SK-N-SH treated with all-trans-retinoic acid at 6 μM for 48 hours (cell line): ENCODE results near the gene MEF2C.

Experiments
- ATAC-seq: fragments of 200-7000 bp; cut with Tn5 transposase; 3 replicates; pipeline ENCODE4 v1.9.1; 2020; ENCODE audit warnings: mild to moderate bottlenecking, moderate library complexity
- ARNTL ChIP-seq: fragments of 450-650 bp; formaldehyde crosslinking; IDR thresholded peaks from 2 replicates; pipeline ENCODE4 v1.5.0; 2020; ENCODE audit warnings: low read depth, mild to moderate bottlenecking, moderate library complexity, borderline replicate concordance
- CSDC2 ChIP-seq: fragments of 250-450 bp; sonication (Bioruptor Pico); IDR thresholded peaks from 2 replicates; pipeline ENCODE4 v1.5.0; 2020; ENCODE audit warnings: mild to moderate bottlenecking, moderate library complexity
- ESRRG ChIP-seq: fragments of 250-450 bp; sonication (Bioruptor Pico); IDR thresholded peaks from 2 replicates; pipeline ENCODE4 v1.6.1; 2021; ENCODE audit warnings: mild to moderate bottlenecking
- ISL1 ChIP-seq: fragments of 250-450 bp; sonication (Bioruptor Pico); IDR thresholded peaks from 2 replicates; pipeline ENCODE4 v2.1.2; 2022; ENCODE audit warnings: mild to moderate bottlenecking, moderate library complexity
- OSR1 ChIP-seq: fragments of 250-450 bp; sonication (Bioruptor Pico); IDR thresholded peaks from 2 replicates; pipeline ENCODE4 v1.8.0; 2022; ENCODE audit warnings: moderate library complexity, mild to moderate bottlenecking, inconsistent platforms
- RARB ChIP-seq: fragments of 250-450 bp; sonication (Bioruptor Pico); IDR thresholded peaks from 2 replicates; pipeline ENCODE4 v1.8.0; 2021; ENCODE audit warnings: mild to moderate bottlenecking, moderate library complexity
- SNAI2 ChIP-seq: fragments of 250-450 bp; sonication (Bioruptor Pico); IDR thresholded peaks from 2 replicates; pipeline ENCODE4 v1.5.0; 2020; ENCODE audit warnings: mild to moderate bottlenecking, moderate library complexity
- TCF4 ChIP-seq: fragments of 250-450 bp; sonication (Bioruptor Pico); IDR thresholded peaks from 2 replicates; pipeline ENCODE4 v1.8.0; 2021; ENCODE audit warnings: mild to moderate bottlenecking, moderate library complexity, borderline replicate concordance
- ZC3H10 ChIP-seq: fragments of 250-450 bp; sonication (Bioruptor Pico); IDR thresholded peaks from 2 replicates; pipeline ENCODE4 v1.5.1; 2021; ENCODE audit warnings: mild to moderate bottlenecking, moderate library complexity
- ZFP3 ChIP-seq: fragments of 250-450 bp; sonication (Bioruptor Pico); IDR thresholded peaks from 2 replicates; pipeline ENCODE4 v1.5.0; 2020; ENCODE audit warnings: mild to moderate bottlenecking, moderate library complexity
- ZFP30 ChIP-seq: fragments of 450-650 bp; formaldehyde crosslinking; IDR thresholded peaks from 2 replicates; pipeline ENCODE4 v1.5.0; 2022; ENCODE audit warnings: mild to moderate bottlenecking, moderate library complexity
- ZNF70 ChIP-seq: fragments of 450-650 bp; formaldehyde crosslinking; IDR thresholded peaks from 2 replicates; pipeline ENCODE4 v1.5.0; 2020; ENCODE audit warnings: mild to moderate bottlenecking, moderate library complexity
- ZNF8 ChIP-seq: fragments of 450-650 bp; formaldehyde crosslinking; IDR thresholded peaks from 2 replicates; pipeline ENCODE4 v1.5.0; 2020; ENCODE audit warnings: mild to moderate bottlenecking, moderate library complexity
- TF ChIP-seq, protein P1 (sequence below): fragments of 250-450 bp; sonication (Bioruptor Pico); IDR thresholded peaks from 2 replicates; pipeline ENCODE4 v1.5.1; 2020; ENCODE audit warnings: low read depth, mild to moderate bottlenecking, moderate library complexity
- TF ChIP-seq, protein P2 (sequence below): fragments of 250-450 bp; sonication (Bioruptor Pico); IDR thresholded peaks from 2 replicates; pipeline ENCODE4 v1.8.0; 2020; ENCODE audit warnings: mild to moderate bottlenecking, moderate library complexity, borderline replicate concordance
- TF ChIP-seq, protein P3 (sequence below): fragments of 250-450 bp; sonication (Bioruptor Pico); IDR thresholded peaks from 2 replicates; pipeline ENCODE4 v1.5.1; 2021; ENCODE audit warnings: mild to moderate bottlenecking, moderate library complexity
- TF ChIP-seq, protein P4 (sequence below): fragments of 250-450 bp; sonication (Bioruptor Pico); IDR thresholded peaks from 2 replicates; pipeline ENCODE4 v1.5.0; 2020; ENCODE audit warnings: mild to moderate bottlenecking, moderate library complexity

The MEF2C gene

DNA sequence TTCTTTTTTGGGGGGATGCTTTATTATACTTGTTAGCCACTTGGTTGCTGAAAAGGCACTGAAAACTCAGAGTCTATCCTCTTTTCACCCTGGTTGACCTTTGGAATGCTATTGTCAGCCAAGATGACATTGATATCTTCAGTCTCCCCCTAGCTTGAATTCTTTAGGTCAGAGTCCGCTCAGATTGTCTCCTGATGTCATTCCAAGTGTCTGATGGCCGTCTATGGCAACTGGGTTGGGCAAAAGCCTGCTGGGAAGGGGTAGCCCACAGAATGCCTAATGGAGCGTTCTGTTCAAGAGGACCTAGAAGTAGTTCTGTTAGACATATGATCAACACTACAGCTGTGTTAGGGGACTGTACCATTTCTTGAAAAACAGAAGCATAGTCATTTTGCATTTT, 9.7 kb upstream of the MEF2C start:
- no peak for TF ChIP-seq CSDC2 (CRISPR knock-in tag)
- TF ChIP-seq ZFP30 (CRISPR knock-in tag), result no peak
- no peak for TF ChIP-seq ZNF70 (CRISPR knock-in tag)
- TF ChIP-seq, protein P1, sequence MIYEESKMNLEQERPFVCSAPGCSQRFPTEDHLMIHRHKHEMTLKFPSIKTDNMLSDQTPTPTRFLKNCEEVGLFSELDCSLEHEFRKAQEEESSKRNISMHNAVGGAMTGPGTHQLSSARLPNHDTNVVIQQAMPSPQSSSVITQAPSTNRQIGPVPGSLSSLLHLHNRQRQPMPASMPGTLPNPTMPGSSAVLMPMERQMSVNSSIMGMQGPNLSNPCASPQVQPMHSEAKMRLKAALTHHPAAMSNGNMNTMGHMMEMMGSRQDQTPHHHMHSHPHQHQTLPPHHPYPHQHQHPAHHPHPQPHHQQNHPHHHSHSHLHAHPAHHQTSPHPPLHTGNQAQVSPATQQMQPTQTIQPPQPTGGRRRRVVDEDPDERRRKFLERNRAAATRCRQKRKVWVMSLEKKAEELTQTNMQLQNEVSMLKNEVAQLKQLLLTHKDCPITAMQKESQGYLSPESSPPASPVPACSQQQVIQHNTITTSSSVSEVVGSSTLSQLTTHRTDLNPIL (CRISPR knock-in tag), result no peak
- no peak for TF ChIP-seq ESRRG (CRISPR knock-in tag)
- TF ChIP-seq ISL1 (CRISPR knock-in tag), result no peak
- no peak for TF ChIP-seq RARB (CRISPR knock-in tag)
- TF ChIP-seq, protein P2, sequence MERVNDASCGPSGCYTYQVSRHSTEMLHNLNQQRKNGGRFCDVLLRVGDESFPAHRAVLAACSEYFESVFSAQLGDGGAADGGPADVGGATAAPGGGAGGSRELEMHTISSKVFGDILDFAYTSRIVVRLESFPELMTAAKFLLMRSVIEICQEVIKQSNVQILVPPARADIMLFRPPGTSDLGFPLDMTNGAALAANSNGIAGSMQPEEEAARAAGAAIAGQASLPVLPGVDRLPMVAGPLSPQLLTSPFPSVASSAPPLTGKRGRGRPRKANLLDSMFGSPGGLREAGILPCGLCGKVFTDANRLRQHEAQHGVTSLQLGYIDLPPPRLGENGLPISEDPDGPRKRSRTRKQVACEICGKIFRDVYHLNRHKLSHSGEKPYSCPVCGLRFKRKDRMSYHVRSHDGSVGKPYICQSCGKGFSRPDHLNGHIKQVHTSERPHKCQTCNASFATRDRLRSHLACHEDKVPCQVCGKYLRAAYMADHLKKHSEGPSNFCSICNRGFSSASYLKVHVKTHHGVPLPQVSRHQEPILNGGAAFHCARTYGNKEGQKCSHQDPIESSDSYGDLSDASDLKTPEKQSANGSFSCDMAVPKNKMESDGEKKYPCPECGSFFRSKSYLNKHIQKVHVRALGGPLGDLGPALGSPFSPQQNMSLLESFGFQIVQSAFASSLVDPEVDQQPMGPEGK (CRISPR knock-in tag), result no peak
- TF ChIP-seq, all 23 proteins: peak for 0
- no peak for ATAC-seq

DNA sequence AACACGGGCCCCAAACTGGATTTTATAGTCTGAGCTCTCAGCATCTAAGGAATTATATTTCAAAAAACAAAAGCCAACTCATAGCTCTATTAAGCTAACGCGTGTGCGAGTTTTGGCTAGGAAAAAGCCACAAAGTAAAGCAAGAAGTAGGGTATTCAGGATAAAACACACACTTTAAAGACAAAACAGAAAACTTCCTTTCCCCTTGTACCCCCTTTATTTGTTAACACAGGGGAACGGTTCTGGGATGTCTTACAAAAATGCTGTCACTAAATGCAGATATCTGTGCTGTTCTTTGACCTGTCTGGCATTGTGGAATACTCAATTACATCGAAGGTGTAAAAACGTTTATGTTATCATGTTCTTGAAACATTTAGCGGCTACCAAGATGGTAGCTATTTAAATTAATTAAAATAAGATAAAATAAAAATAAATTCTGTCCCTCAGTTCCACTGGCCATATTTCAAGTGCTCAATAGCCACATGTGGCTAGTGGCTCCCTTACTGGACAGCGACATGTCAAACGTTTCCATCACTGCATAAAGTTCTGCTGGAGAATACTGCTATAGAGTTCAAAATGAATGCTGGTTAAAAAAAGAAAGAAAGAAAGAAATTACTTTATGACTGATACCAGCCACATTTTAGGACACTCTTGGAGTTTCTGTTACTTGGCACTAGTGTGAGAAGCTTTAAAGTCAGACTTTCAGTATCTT, 7.2 kb upstream of the MEF2C start:
- TF ChIP-seq, protein P3, sequence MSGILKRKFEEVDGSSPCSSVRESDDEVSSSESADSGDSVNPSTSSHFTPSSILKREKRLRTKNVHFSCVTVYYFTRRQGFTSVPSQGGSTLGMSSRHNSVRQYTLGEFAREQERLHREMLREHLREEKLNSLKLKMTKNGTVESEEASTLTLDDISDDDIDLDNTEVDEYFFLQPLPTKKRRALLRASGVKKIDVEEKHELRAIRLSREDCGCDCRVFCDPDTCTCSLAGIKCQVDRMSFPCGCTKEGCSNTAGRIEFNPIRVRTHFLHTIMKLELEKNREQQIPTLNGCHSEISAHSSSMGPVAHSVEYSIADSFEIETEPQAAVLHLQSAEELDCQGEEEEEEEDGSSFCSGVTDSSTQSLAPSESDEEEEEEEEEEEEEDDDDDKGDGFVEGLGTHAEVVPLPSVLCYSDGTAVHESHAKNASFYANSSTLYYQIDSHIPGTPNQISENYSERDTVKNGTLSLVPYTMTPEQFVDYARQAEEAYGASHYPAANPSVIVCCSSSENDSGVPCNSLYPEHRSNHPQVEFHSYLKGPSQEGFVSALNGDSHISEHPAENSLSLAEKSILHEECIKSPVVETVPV (CRISPR knock-in tag), result no peak
- TF ChIP-seq CSDC2 (CRISPR knock-in tag) (no peak), TCF4 (no peak), ESRRG (CRISPR knock-in tag) (no peak), ZNF8 (no peak), ZFP3 (CRISPR knock-in tag) (no peak), ZC3H10 (CRISPR knock-in tag) (no peak), OSR1 (CRISPR knock-in tag) (no peak), SNAI2 (CRISPR knock-in tag) (no peak), ZFP30 (CRISPR knock-in tag) (no peak), ARNTL (CRISPR knock-in tag) (no peak)
- TF ChIP-seq, protein P4, sequence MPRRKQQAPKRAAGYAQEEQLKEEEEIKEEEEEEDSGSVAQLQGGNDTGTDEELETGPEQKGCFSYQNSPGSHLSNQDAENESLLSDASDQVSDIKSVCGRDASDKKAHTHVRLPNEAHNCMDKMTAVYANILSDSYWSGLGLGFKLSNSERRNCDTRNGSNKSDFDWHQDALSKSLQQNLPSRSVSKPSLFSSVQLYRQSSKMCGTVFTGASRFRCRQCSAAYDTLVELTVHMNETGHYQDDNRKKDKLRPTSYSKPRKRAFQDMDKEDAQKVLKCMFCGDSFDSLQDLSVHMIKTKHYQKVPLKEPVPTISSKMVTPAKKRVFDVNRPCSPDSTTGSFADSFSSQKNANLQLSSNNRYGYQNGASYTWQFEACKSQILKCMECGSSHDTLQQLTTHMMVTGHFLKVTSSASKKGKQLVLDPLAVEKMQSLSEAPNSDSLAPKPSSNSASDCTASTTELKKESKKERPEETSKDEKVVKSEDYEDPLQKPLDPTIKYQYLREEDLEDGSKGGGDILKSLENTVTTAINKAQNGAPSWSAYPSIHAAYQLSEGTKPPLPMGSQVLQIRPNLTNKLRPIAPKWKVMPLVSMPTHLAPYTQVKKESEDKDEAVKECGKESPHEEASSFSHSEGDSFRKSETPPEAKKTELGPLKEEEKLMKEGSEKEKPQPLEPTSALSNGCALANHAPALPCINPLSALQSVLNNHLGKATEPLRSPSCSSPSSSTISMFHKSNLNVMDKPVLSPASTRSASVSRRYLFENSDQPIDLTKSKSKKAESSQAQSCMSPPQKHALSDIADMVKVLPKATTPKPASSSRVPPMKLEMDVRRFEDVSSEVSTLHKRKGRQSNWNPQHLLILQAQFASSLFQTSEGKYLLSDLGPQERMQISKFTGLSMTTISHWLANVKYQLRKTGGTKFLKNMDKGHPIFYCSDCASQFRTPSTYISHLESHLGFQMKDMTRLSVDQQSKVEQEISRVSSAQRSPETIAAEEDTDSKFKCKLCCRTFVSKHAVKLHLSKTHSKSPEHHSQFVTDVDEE (CRISPR knock-in tag), result no peak
- TF ChIP-seq, protein P2 (CRISPR knock-in tag), result no peak
- TF ChIP-seq, protein P1 (CRISPR knock-in tag), result no peak
- ATAC-seq, result no peak; the same call in 2 of the 3 replicates
